Neural crest cell (in vitro differentiated cells): ENCODE data around the gene ASPSCR1. TPM values are rescaled to one million over a fixed set of nuclear protein-coding genes. Genes with fewer than 3 reads are reported as not detected.

Experiments
- DNase-seq: peaks from one replicate; pipeline ENCODE4 v3.0.0; 2021; ENCODE audit warnings: low read depth, mixed read lengths, low spot score
- H3K27ac Mint-ChIP-seq: one replicate; pipeline ENCODE4 v1.8.0; 2021; ENCODE audit warnings: mild to moderate bottlenecking, mixed read lengths; ENCODE audit not compliant: unreplicated experiment
- H3K27me3 Mint-ChIP-seq: 2 replicates; pipeline ENCODE4 v1.8.0; 2021; ENCODE audit warnings: low read depth, mild to moderate bottlenecking, mixed read lengths
- H3K36me3 Mint-ChIP-seq: 2 replicates; pipeline ENCODE4 v1.8.0; 2021; ENCODE audit warnings: low read depth, mild to moderate bottlenecking, mixed read lengths
- H3K4me1 Mint-ChIP-seq: 2 replicates; pipeline ENCODE4 v1.8.0; 2021; ENCODE audit warnings: mixed read lengths
- H3K4me3 Mint-ChIP-seq: one replicate; pipeline ENCODE4 v1.8.0; 2021; ENCODE audit warnings: mild to moderate bottlenecking, mixed read lengths
- H3K9me3 Mint-ChIP-seq: 2 replicates; pipeline ENCODE4 v1.8.0; 2021; ENCODE audit warnings: mixed read lengths
- CTCF ChIP-seq: fragments of 200-600 bp; sonication (generic); conservative IDR thresholded peaks from 2 replicates; pipeline ENCODE4 v1.5.0; 2021; ENCODE audit warnings: antibody characterized with exemption, mild to moderate bottlenecking
- total RNA-seq: library from RNA; stranded (reverse); gene quantifications from 2 replicates; pipeline ENCODE4 v1.2.1, GENCODE V29; 2021

Gene ASPSCR1
- total RNA-seq, 1 donor from 2014 or later = 51.9 TPM

- Mint-ChIP-seq H3K4me3 (peak overlapping the region; percentile 87), H3K4me1 (peaks cover 14% of the 10 kb centered on the region), H3K36me3 (no peaks in the 10 kb centered on the region), H3K9me3 (no peaks in the 10 kb centered on the region), H3K27me3 (peaks cover 3% of the 10 kb centered on the region), H3K27ac (peak overlapping the region; percentile 27)
- TF ChIP-seq CTCF = peak; percentile 92
- DNase-seq = peak; percentile 90
Observed at GRCh38 chr17:82030470-82031302, 53.3 kb downstream of the ASPSCR1 start.

DNA sequence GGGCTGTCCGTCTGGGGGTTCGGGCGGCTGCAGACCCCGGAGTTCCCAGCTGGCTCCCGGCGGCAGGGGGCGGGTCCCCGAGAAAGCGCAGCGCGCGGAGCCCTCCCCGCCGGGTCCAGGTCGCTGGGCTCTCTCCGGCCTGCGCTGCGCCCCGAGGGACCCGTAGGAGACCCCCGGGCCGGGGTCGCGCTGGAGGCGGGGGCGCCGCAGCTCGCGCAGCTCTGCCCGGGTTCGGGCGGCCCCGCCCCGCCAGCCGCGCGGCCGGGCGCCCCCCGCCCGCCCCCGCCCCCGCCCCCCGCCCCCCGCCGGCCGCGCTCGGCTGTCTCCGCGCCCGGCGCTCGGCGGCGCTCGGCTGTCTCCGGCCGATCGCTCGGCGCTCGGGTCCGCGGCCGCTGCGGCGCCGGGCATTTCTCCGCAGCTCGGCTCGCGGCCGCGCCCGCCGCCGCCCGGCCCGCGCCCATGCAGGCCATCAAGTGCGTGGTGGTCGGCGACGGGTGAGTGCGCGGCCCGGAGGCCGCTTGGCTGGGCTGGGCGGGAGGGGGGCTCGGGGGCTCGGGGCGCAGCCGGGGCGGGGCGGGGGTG lies 54.0 kb downstream of the ASPSCR1 start, which contains the start of gene RAC3:
Gene RAC3, plus strand, starts transcription at position 376 of the 582 bp plus-strand sequence. Its CDS starts 84 bp downstream, at position 460.
- no peak for DNase-seq
- Mint-ChIP-seq H3K4me3 (peak within 1 kb of the TSS; percentile 87), H3K27ac (peak within 1 kb of the TSS; percentile 27)

DNA sequence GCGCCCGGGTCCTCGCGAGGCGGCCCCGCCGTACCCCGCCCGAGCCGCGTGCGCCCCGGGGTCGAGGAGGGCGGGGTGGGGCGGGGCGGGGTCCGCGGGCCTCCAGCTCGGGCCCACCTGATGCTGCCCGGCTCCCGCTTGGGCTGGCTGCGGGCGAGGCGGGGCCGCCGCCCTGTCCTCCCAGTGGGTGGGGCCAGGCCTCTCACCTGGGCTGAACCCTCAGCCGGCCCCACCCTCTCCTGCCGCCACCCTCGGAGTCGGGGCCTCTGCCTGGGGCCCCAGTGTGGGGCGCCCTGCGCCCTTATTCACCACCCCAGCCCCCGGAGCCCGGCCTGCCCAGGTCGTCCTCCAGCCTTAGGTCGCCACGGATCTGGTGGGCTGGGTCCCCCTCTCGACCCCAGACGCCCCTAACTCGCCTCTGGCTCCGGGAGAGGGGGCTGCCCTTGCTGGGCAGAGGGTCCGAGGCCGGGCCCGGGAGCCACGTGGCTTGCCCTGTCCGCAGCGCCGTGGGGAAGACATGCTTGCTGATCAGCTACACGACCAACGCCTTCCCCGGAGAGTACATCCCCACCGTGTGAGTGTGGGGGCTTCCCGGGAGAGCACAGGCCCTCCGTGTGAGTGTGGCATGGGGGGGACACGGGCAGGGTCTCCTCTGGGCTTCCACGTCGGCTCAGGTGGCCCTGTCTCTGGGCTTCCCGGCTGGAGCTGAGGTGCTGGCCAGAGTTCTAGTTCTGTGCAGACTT lies 54.6 kb downstream of the ASPSCR1 start:
- Mint-ChIP-seq H3K4me1 (peaks cover 14% of the 10 kb centered on the region), H3K36me3 (no peaks in the 10 kb centered on the region), H3K27ac (no peak overlapping the region), H3K4me3 (peak overlapping the region; percentile 84), H3K9me3 (no peaks in the 10 kb centered on the region), H3K27me3 (peaks cover 3% of the 10 kb centered on the region)
- DNase-seq = no peak
- no peak for TF ChIP-seq CTCF

More for the DNA sequence above, 54.0 kb downstream of the ASPSCR1 start, which contains the start of gene RAC3:
- Mint-ChIP-seq H3K4me1 (peaks cover 12% of the 10 kb centered on the region), H3K36me3 (no peaks in the 10 kb centered on the region), H3K9me3 (no peaks in the 10 kb centered on the region), H3K27me3 (peaks cover 3% of the 10 kb centered on the region)
- no peak for TF ChIP-seq CTCF

DNA sequence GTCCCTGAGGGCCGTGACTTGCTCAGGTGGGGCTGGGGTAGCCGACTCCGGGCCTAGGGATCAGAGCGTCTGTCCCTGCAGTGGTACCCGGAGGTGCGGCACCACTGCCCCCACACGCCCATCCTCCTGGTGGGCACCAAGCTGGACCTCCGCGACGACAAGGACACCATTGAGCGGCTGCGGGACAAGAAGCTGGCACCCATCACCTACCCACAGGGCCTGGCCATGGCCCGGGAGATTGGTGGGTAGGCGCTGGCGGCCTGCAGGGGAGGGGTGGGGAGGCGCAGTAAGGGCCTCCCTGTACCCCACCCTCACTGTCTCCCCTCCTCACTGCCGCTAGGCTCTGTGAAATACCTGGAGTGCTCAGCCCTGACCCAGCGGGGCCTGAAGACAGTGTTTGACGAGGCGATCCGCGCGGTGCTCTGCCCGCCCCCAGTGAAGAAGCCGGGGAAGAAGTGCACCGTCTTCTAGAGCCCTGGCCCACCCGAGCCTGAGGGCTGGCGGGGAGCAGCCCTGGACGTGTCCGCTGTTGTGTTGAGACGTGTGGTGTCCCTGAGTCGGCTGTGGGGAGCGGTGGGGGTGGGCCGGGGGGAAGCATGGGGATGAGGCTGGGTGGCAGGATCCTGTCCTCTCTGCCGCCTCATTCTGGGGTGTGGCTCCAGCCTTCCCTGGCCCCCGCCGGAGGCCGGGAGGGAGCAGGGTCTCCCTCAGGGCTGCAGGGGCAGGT lies 56.1 kb downstream of the ASPSCR1 start:
- Mint-ChIP-seq H3K27ac (no peak overlapping the region), H3K4me3 (peak overlapping the region; percentile 84), H3K9me3 (no peaks in the 10 kb centered on the region), H3K4me1 (peaks cover 20% of the 10 kb centered on the region), H3K36me3 (no peaks in the 10 kb centered on the region), H3K27me3 (peaks cover 3% of the 10 kb centered on the region)
- no peak for TF ChIP-seq CTCF
- DNase-seq = no peak
